ENCODE measurements around the gene SALL3. TPM values are rescaled to one million over a fixed set of nuclear protein-coding genes. Genes with fewer than 3 reads are reported as not detected.

SALL3 gene
- total and polyA plus RNA-seq, 2 donors (not counting 3 experiments of a cell fraction or from before 2014, with no cell fraction given) = not detected

GRCh38 chr18:78957140-78957539 lies 22.5 kb upstream of the SALL3 start:
- H4K20me1 ChIP-seq (replicated peaks; ENCODE audit: control insufficient read depth, extremely low read depth, insufficient read depth, low read length) = no peaks in the 10 kb centered on the region
- intact Hi-C loops (cut with micrococcal nuclease) = no loop called here
- no peaks in the 10 kb centered on the region for H3K79me2 ChIP-seq (ENCODE audit: control insufficient read depth, insufficient read depth, low read length)
- TF ChIP-seq CTCF (IDR thresholded peaks at IDR 0.05; ENCODE audit: extremely low read depth in 1 of 2, insufficient read depth in 1 of 2, low read depth in 1 of 2, low read length in 2 of 2) = no peak
- TF ChIP-seq MAX (IDR thresholded peaks at IDR 0.05; ENCODE audit: insufficient read depth, insufficient read length) = no peak
- TF ChIP-seq FOS (IDR thresholded peaks at IDR 0.05; ENCODE audit: borderline replicate concordance, insufficient read depth, low read length) = no peak
- TF ChIP-seq GATA2 (IDR thresholded peaks at IDR 0.05; ENCODE audit: insufficient read depth, insufficient read length, low read depth, low read length) = no peak
- no peak overlapping the region for H2AFZ ChIP-seq (ENCODE audit: low read depth, low read length)
- H3K4me2 ChIP-seq (ENCODE audit: insufficient read depth, low read length) = no peak overlapping the region
- H3K9me3 ChIP-seq (replicated peaks; ENCODE audit: control insufficient read depth, insufficient read depth, low read length) = peaks cover 2% of the 10 kb centered on the region
- no peak overlapping the region for H3K9ac ChIP-seq (replicated peaks; ENCODE audit: extremely low read depth, insufficient read depth, low read length)
- FAIRE-seq = no peak
- POLR2A ChIA-PET = no interaction called here
- H3K4me3 ChIP-seq (replicated peaks in 1 of 3; ENCODE audit: insufficient read depth in 1 of 3, low read depth in 1 of 3, low read length in 3 of 3) = no peak overlapping the region
- no peak for DNase-seq (ENCODE audit: low read depth, low spot score)
- no peaks in the 10 kb centered on the region for H3K36me3 ChIP-seq (ENCODE audit: control insufficient read depth in 2 of 2, extremely low read depth in 1 of 2, insufficient read depth in 2 of 2, low read length in 2 of 2)
- no peaks in the 10 kb centered on the region for H3K9me1 ChIP-seq (replicated peaks; ENCODE audit: control insufficient read depth, extremely low read depth, insufficient read depth, low read length)
- no peaks in the 10 kb centered on the region for H3K27me3 ChIP-seq (ENCODE audit: control insufficient read depth in 2 of 2, insufficient read depth in 2 of 2, low read length in 2 of 2)
- dilution Hi-C loops (cut with MboI; ENCODE audit: extremely low pct_ligation_motif_present, low sequenced_read_pairs) = no loop called here
- H3K4me1 ChIP-seq (ENCODE audit: control insufficient read depth, extremely low read depth, insufficient read depth, low read length) = no peaks in the 10 kb centered on the region
- BruUV-seq (replicated peaks) = no TSS peak
- CTCF ChIA-PET = no interaction called here
- H3K27ac ChIP-seq (ENCODE audit: insufficient read depth, low read depth, low read length) = no peak overlapping the region

GRCh38 chr18:78960709-78961108 lies 18.9 kb upstream of the SALL3 start:
- Histone ChIP-seq H3K27ac (ENCODE audit: insufficient read depth, low read depth, low read length) (no peak overlapping the region), H3K9ac (replicated peaks; ENCODE audit: extremely low read depth, insufficient read depth, low read length) (no peak overlapping the region), H3K36me3 (ENCODE audit: control insufficient read depth in 2 of 2, extremely low read depth in 1 of 2, insufficient read depth in 2 of 2, low read length in 2 of 2) (no peaks in the 10 kb centered on the region), H3K79me2 (ENCODE audit: control insufficient read depth, insufficient read depth, low read length) (no peaks in the 10 kb centered on the region), H2AFZ (ENCODE audit: low read depth, low read length) (no peak overlapping the region), H3K9me1 (replicated peaks; ENCODE audit: control insufficient read depth, extremely low read depth, insufficient read depth, low read length) (no peaks in the 10 kb centered on the region), H3K27me3 (ENCODE audit: control insufficient read depth in 2 of 2, insufficient read depth in 2 of 2, low read length in 2 of 2) (no peaks in the 10 kb centered on the region), H3K4me3 (replicated peaks in 1 of 3; ENCODE audit: insufficient read depth in 1 of 3, low read depth in 1 of 3, low read length in 3 of 3) (no peak overlapping the region), H4K20me1 (replicated peaks; ENCODE audit: control insufficient read depth, extremely low read depth, insufficient read depth, low read length) (no peaks in the 10 kb centered on the region), H3K4me2 (ENCODE audit: insufficient read depth, low read length) (no peak overlapping the region), H3K4me1 (ENCODE audit: control insufficient read depth, extremely low read depth, insufficient read depth, low read length) (no peaks in the 10 kb centered on the region), H3K9me3 (replicated peaks; ENCODE audit: control insufficient read depth, insufficient read depth, low read length) (peaks cover 2% of the 10 kb centered on the region)
- no peak for DNase-seq (ENCODE audit: low read depth, low spot score)
- dilution Hi-C loops (cut with MboI; ENCODE audit: extremely low pct_ligation_motif_present, low sequenced_read_pairs) = no loop called here
- no peak for FAIRE-seq
- POLR2A ChIA-PET = no interaction called here
- TF ChIP-seq FOS (IDR thresholded peaks at IDR 0.05; ENCODE audit: borderline replicate concordance, insufficient read depth, low read length) (no peak), JUN (IDR thresholded peaks at IDR 0.05; ENCODE audit: borderline replicate concordance, insufficient read depth, insufficient read length, low read depth) (no peak), GATA2 (IDR thresholded peaks at IDR 0.05; ENCODE audit: insufficient read depth, insufficient read length, low read depth, low read length) (no peak), MYC (IDR thresholded peaks at IDR 0.05; ENCODE audit: low read depth, low read length) (no peak)
- CTCF ChIA-PET = no interaction called here
- BruUV-seq (replicated peaks) = no TSS peak
- intact Hi-C loops (cut with micrococcal nuclease) = no loop called here

Data from endothelial cell of umbilical vein (primary cell).